Astrocyte of the cerebellum (primary cell): ENCODE data around the gene CCND3.

Experiments used
- DNase-seq: peaks from one replicate; pipeline ENCODE4 v3.0.0-alpha.2; 2011; ENCODE audit warnings: low read depth
- H3K4me3 ChIP-seq: 2 replicates; pipeline ENCODE4 v1.5.1; 2011; ENCODE audit warnings: mild to moderate bottlenecking, low read depth, low read length, moderate library complexity
- CTCF ChIP-seq: IDR thresholded peaks from 2 replicates; pipeline ENCODE4 v1.5.1; 2012; ENCODE audit warnings: low read length, low read depth, moderate library complexity, mild to moderate bottlenecking; ENCODE audit errors: missing control alignments
- in situ Hi-C: cut with HindIII; loops from 2 replicates; pipeline ENCODE4 v1.10.0; 2017; ENCODE audit warnings: low sequenced_read_pairs

CCND3 gene

DNA sequence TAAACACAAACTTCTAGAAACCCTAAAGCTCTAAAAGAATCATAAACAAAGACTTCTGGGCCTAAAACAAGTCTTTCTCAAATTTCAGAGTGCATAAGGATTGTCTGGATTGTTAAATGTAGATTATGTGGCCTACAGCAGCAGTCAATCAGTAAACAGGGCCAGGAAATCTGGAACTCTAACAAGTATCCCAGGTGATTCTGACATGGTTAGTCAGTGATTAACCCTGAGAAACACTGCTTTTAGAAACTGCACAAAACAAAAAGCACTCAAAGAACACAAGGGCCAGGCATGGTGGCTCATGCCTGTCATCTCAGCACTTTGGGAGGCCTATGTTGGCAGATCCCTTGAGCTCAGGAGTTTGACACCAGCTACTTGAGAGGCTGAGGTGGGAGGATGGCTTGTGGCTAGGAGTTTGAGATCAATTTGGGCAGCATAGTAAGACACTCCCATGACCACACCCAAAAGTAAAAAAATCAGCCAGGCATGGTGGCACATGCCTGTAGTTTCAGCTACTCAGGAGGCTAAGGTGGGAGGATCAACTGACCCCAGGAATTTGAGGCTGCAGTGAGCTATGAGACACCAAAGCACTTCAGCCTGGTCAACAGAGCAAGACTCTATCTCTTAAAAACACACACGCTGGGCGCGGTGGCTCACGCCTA, 26.6 kb downstream of the CCND3 start:
- no peak for TF ChIP-seq CTCF
- DNase-seq = no peak
- in situ Hi-C loops = no loop called here
- no peak overlapping the region for H3K4me3 ChIP-seq

DNA sequence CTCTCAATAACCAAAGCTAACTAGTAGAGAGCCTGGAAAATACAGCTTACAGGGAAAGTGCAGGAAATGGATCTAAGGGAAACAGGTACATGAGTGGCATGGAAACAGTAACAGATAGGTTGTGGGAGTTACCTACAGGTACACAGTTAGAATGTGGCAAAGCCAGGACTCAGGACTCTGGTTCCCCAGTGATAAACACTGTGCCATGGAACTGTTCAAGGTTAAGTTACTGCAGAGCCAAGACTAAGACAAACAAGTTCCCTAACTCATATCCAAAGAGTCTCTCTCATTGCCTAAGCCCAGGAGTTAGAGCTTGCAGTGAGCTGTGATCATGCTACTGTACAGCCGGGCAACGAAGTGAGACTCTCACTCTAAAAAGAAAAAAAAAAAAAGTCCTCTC, 27.3 kb downstream of the CCND3 start:
- H3K4me3 ChIP-seq = no peak overlapping the region
- in situ Hi-C loops = no loop called here
- DNase-seq = no peak
- no peak for TF ChIP-seq CTCF

DNA sequence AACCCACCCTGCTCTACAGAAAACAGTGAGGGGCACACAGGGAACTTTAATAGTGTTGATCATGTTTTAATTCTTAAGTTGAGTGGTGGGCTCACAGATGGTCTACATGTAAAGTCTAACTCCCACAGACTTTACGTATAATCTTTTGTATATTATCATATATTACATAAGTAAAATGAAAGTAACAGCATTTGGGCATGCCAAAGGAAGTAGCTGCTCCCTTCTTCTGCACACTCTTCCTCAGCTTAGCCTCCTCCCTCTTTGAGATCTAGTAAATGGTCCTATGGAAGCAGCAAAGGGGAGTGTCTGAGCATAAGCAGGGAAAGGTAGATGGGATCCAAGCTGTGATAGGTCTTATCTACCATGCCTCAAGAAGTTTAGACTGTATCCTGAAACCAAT, 31.9 kb downstream of the CCND3 start:
- DNase-seq = no peak
- H3K4me3 ChIP-seq = no peak overlapping the region
- in situ Hi-C loops = no loop called here
- TF ChIP-seq CTCF = no peak

GRCh38 chr6:41901882-41902519, 39.6 kb downstream of the CCND3 start:
- no peak for TF ChIP-seq CTCF
- H3K4me3 ChIP-seq = no peak overlapping the region
- in situ Hi-C loops = no loop called here
- DNase-seq = no peak

GRCh38 chr6:41900861-41901260, 40.7 kb downstream of the CCND3 start:
- in situ Hi-C loops = no loop called here
- no peak overlapping the region for H3K4me3 ChIP-seq
- DNase-seq = no peak
- no peak for TF ChIP-seq CTCF

- peak overlapping the region; percentile 59 for H3K4me3 ChIP-seq
Measured at GRCh38 chr6:41896281-41896680, 45.3 kb downstream of the CCND3 start.

More at GRCh38 chr6:41896281-41896680, 45.3 kb downstream of the CCND3 start:
- DNase-seq = no peak
- in situ Hi-C loops = no loop called here
- no peak for TF ChIP-seq CTCF
